Body of pancreas (tissue), 4 donors: ENCODE measurements around the gene SMAD2.

Experiments
- CTCF ChIP-seq, 7 experiments: fragments of 450-650 bp in 4 of 7; fragments of 200-600 bp in 3 of 7; sonication (generic) in 3 of 7; IDR thresholded peaks; one replicate each; pipeline ENCODE4 v1.5.1; 2016 to 2019; ENCODE audit warnings: antibody characterized with exemption in 7 of 7
- POLR2A ChIP-seq, 3 donors: fragments of 450-650 bp; IDR thresholded peaks; one replicate each; pipeline ENCODE4 v1.6.1; 2016; ENCODE audit warnings: antibody characterized with exemption in 3 of 3, mild to moderate bottlenecking in 2 of 3

- TF ChIP-seq CTCF (IDR thresholded peaks at IDR 0.05) = no peak
- no peak for TF ChIP-seq POLR2A (IDR thresholded peaks at IDR 0.05)
Measured at GRCh38 chr18:47800248-47800647, 130.2 kb downstream of the SMAD2 start.
